ENCODE results near the gene GSS. TPM values are rescaled to one million over a fixed set of nuclear protein-coding genes. Genes with fewer than 3 reads are reported as not detected.

Gene GSS
- total and polyA plus RNA-seq, 11 donors, result 17.8 to 38.7 (median 27.6) TPM

DNA sequence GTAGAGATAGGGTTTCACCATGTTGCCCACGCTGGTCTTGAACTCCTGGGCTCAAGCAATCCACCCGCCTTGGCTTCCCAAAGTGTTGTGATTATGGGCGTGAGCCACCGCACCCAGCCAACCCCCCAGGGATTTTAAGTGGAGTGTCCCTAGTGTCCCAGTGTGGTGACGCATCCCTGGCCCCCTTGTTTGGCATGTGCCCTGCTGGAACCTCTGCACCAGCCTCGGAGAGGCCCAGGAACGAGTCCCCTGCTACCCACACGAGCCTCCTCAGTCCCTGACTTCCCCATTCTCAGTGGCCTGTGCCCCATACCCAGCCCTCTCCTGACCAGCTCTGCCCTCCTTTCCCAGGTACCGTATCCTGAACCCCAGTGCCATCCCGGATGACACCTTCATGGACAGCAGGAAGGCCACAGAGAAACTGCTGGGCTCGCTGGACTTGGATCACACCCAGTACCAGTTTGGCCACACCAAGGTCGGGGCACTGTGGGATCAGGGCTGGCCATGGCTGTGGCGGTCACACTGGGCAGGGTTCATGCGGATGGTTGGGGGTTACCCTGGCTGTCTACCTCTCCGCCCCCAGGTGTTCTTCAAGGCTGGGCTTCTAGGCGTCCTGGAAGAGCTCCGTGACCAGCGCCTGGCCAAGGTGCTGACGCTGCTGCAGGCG, 37.3 kb upstream of the GSS start:
- ATAC-seq (peak in 2 of 4 donors; percentile 2 to 4), DNase-seq (peak in 2 of 5 donors; percentile 33 to 60)
- H3K27me3 ChIP-seq, result no peaks in the 10 kb centered on the region
- WGBS, 4 donors, result 70 to 77% (median 75%) methylated on average over 11 to 20 of the region's 20 CpGs
- peaks cover 0 to 51% (median 7%) of the 10 kb centered on the region in 12 donors for H3K4me1 ChIP-seq
- intact Hi-C loops (cut with DNase I), result no loop called here
- H3K27ac ChIP-seq, result peak overlapping the region in 6 of 12 donors; percentile 20 to 65 (median 45)
- TF ChIP-seq POLR2A (IDR thresholded peaks at IDR 0.05), result no peak
- TF ChIP-seq, protein P1, sequence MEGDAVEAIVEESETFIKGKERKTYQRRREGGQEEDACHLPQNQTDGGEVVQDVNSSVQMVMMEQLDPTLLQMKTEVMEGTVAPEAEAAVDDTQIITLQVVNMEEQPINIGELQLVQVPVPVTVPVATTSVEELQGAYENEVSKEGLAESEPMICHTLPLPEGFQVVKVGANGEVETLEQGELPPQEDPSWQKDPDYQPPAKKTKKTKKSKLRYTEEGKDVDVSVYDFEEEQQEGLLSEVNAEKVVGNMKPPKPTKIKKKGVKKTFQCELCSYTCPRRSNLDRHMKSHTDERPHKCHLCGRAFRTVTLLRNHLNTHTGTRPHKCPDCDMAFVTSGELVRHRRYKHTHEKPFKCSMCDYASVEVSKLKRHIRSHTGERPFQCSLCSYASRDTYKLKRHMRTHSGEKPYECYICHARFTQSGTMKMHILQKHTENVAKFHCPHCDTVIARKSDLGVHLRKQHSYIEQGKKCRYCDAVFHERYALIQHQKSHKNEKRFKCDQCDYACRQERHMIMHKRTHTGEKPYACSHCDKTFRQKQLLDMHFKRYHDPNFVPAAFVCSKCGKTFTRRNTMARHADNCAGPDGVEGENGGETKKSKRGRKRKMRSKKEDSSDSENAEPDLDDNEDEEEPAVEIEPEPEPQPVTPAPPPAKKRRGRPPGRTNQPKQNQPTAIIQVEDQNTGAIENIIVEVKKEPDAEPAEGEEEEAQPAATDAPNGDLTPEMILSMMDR (IDR thresholded peaks at IDR 0.05), result no peak
- H3K9me3 ChIP-seq, result no peaks in the 10 kb centered on the region
- H3K36me3 ChIP-seq, result peaks cover 2 to 99% (median 84%) of the 10 kb centered on the region in 9 donors
- no peak overlapping the region for H3K4me3 ChIP-seq

DNA sequence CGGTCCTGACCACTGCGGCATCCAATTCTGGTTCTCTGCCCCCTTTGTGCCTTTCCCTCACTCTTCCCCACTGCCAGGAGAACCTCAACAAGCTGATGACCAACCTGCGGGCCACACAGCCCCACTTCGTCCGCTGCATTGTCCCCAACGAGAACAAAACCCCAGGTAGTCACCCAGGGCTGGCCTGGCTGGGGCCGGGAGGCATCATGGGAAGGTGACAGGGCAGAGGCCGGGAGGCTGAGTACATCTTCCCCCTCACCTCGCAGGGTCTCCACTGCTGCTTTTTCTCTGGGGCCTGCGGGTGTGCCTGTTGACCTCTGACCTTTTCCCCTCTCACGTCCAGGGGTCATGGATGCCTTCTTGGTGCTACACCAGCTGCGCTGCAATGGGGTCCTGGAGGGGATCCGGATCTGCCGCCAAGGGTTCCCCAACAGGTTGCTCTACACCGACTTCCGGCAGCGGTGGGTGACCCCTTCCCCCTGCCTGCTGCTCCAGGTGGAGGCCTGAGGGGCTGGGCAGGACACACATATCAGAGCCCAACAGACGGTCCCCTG, 35.1 kb upstream of the GSS start:
- peak overlapping the region in 3 of 12 donors; percentile 10 to 43 (median 20) for H3K27ac ChIP-seq
- TF ChIP-seq POLR2A (IDR thresholded peaks at IDR 0.05), result no peak
- TF ChIP-seq, protein P1 (IDR thresholded peaks at IDR 0.05), result no peak
- H3K27me3 ChIP-seq, result no peaks in the 10 kb centered on the region
- H3K4me1 ChIP-seq, result peaks cover 0 to 62% (median 24%) of the 10 kb centered on the region in 12 donors
- intact Hi-C loops (cut with DNase I), result no loop called here
- WGBS, 4 donors, result 74 to 83% (median 80%) methylated on average over 15 to 18 of the region's 18 CpGs
- DNase-seq (peak in 1 of 5 donors; percentile 60), ATAC-seq (no peak)
- H3K9me3 ChIP-seq, result no peaks in the 10 kb centered on the region
- peaks cover 0 to 84% (median 62%) of the 10 kb centered on the region in 9 donors for H3K36me3 ChIP-seq
- H3K4me3 ChIP-seq, result no peak overlapping the region

DNA sequence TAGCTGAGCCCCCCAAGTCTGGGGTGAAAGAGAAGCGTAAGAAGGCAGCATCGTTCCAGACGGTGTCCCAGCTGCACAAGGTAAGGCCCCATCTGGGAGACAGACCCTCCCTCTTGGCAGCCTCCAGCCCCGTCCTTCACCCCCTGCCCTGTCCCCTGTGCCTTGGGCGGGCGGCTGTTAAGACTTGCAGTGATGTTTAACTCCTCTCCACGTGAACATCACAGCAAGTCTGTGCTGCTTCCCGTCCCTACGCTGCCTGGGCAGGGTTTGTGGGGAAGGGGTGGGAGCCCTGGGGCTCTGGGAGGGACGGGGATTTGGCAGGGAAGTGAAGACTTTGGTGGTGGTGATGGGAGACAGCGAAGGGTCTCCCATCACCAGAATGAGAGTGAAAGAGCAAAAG, 34.6 kb upstream of the GSS start:
- DNase-seq (peak in 1 of 5 donors; percentile 51), ATAC-seq (no peak)
- Histone ChIP-seq H3K36me3 (peaks cover 0 to 79% (median 57%) of the 10 kb centered on the region in 9 donors), H3K4me3 (no peak overlapping the region), H3K9me3 (no peaks in the 10 kb centered on the region), H3K4me1 (peaks cover 0 to 67% (median 25%) of the 10 kb centered on the region in 12 donors), H3K27me3 (no peaks in the 10 kb centered on the region), H3K27ac (peak overlapping the region in 3 of 12 donors; percentile 20 to 95 (median 29))
- 60 to 79% (median 74%) methylated on average over 11 of the region's 11 CpGs for WGBS, 4 donors
- intact Hi-C loops (cut with DNase I), result no loop called here
- TF ChIP-seq, protein P1 (IDR thresholded peaks at IDR 0.05), result no peak
- TF ChIP-seq POLR2A (IDR thresholded peaks at IDR 0.05), result no peak

DNA sequence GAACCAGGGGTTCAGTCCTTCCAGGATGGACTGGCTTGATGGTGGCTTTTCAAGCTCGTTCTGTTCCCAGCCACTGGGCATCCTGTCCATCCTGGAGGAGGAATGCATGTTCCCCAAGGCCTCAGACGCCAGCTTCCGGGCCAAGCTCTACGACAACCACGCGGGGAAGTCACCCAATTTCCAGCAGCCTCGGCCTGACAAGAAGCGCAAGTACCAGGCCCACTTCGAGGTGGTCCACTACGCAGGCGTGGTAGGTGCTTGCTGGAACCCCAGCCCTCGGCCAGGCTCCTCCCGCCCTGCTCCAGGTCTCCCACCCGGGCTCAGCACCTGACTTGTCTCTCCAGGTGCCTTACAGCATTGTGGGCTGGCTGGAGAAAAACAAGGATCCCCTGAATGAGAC, 34.1 kb upstream of the GSS start:
- Histone ChIP-seq H3K27me3 (no peaks in the 10 kb centered on the region), H3K4me3 (no peak overlapping the region), H3K36me3 (peaks cover 0 to 77% (median 51%) of the 10 kb centered on the region in 9 donors), H3K27ac (peak overlapping the region in 2 of 12 donors; percentile 29 to 95), H3K4me1 (peaks cover 0 to 72% (median 29%) of the 10 kb centered on the region in 12 donors), H3K9me3 (no peaks in the 10 kb centered on the region)
- no peak for ATAC-seq
- intact Hi-C loops (cut with DNase I), result no loop called here
- 73 to 86% (median 83%) methylated on average over 7 to 14 of the region's 14 CpGs for WGBS, 4 donors
- TF ChIP-seq, protein P1 (IDR thresholded peaks at IDR 0.05), result no peak
- no peak for TF ChIP-seq POLR2A (IDR thresholded peaks at IDR 0.05)
- peak in 1 of 5 donors; percentile 45 for DNase-seq

Measured in heart left ventricle (tissue), 16 donors.